Liver (tissue), 3 donors: ENCODE results near the gene ZNF175.

Experiments used
- CTCF ChIP-seq: fragments of 150-350 bp; IDR thresholded peaks from 2 replicates; pipeline ENCODE4 v1.5.1; 2017; ENCODE audit warnings: improper control_type of control experiment, low read depth, low read length; ENCODE audit not compliant: missing input control
- EGR1 ChIP-seq, 2 donors: IDR thresholded peaks; 2 replicates each; pipeline ENCODE4 v1.6.1; 2016 to 2018; ENCODE audit warnings: antibody characterized with exemption in 2 of 2, low read depth in 2 of 2
- MAX ChIP-seq: IDR thresholded peaks from 2 replicates; pipeline ENCODE4 v1.6.1; 2016; ENCODE audit warnings: antibody characterized with exemption
- RAD21 ChIP-seq, 2 donors: IDR thresholded peaks; 2 replicates each; pipeline ENCODE4 v1.6.1; 2016; ENCODE audit warnings: antibody characterized with exemption in 2 of 2, mild to moderate bottlenecking in 2 of 2
- REST ChIP-seq: IDR thresholded peaks from 2 replicates; pipeline ENCODE4 v1.6.1; 2016; ENCODE audit warnings: antibody characterized with exemption, mild to moderate bottlenecking
- donor health status: healthy.
- donor health status: healthy.

GRCh38 chr19:51544038-51544437, 27.0 kb upstream of the ZNF175 start:
- TF ChIP-seq CTCF (no peak), MAX (no peak), RAD21 (IDR thresholded peaks at IDR 0.05) (no peak), REST (no peak), EGR1 (IDR thresholded peaks at IDR 0.05; ENCODE audit: low read depth in 2 of 2) (no peak)
